CD4-positive, alpha-beta T cell treated with Interleukin-15 for 1 hour (primary cell): Measurements from ENCODE around the gene RDH5.

Experiments
- DNase-seq: peaks from one replicate; pipeline ENCODE4 v3.0.0-alpha.2; 2020

RDH5 gene

GRCh38 chr12:55729819-55730818 is 9.9 kb downstream of the RDH5 start:
- peak; percentile 46 for DNase-seq

GRCh38 chr12:55732288-55732687 is 12.1 kb downstream of the RDH5 start:
- DNase-seq = no peak

- no peak for DNase-seq
These were observed 12.9 kb downstream of the RDH5 start for GRCh38 chr12:55733021-55733555.

- no peak for DNase-seq
These were observed 13.7 kb downstream of the RDH5 start for GRCh38 chr12:55733858-55734257.

- DNase-seq = no peak
These were observed 14.4 kb downstream of the RDH5 start for GRCh38 chr12:55734595-55734994.

GRCh38 chr12:55736076-55736475 is 15.9 kb downstream of the RDH5 start:
- no peak for DNase-seq

GRCh38 chr12:55736780-55737580 is 16.8 kb downstream of the RDH5 start:
- peak; percentile 60 for DNase-seq

GRCh38 chr12:55737581-55738122 is 17.5 kb downstream of the RDH5 start:
- DNase-seq = no peak

- DNase-seq = peak; percentile 82
These were observed 18.2 kb downstream of the RDH5 start for GRCh38 chr12:55738123-55739024.

- DNase-seq = no peak
These were observed 18.8 kb downstream of the RDH5 start for GRCh38 chr12:55739025-55739378.

GRCh38 chr12:55741931-55742680 is 21.9 kb downstream of the RDH5 start:
- DNase-seq = no peak

GRCh38 chr12:55742719-55743405 is 22.7 kb downstream of the RDH5 start, which contains the start of gene GDF11:
Gene GDF11, plus strand, starts transcription at chr12:55743122. Its CDS starts 195 bp downstream, at chr12:55743317.
- peak; percentile 73 for DNase-seq

GRCh38 chr12:55743406-55744339 is 23.5 kb downstream of the RDH5 start:
- DNase-seq = peak; percentile 43

GRCh38 chr12:55744340-55745030 is 24.3 kb downstream of the RDH5 start:
- DNase-seq = no peak

GRCh38 chr12:55745361-55746173 is 25.4 kb downstream of the RDH5 start:
- DNase-seq = no peak

GRCh38 chr12:55746174-55746912 is 26.1 kb downstream of the RDH5 start:
- DNase-seq = no peak

GRCh38 chr12:55746913-55747231 is 26.7 kb downstream of the RDH5 start:
- DNase-seq = no peak
